ENCODE results near the gene DBI. TPM values are rescaled to one million over a fixed set of nuclear protein-coding genes. Genes with fewer than 3 reads are reported as not detected.

Gene DBI
- total RNA-seq, 3 donors from 2014 or later = 109 to 235 (median 221) TPM

DNA sequence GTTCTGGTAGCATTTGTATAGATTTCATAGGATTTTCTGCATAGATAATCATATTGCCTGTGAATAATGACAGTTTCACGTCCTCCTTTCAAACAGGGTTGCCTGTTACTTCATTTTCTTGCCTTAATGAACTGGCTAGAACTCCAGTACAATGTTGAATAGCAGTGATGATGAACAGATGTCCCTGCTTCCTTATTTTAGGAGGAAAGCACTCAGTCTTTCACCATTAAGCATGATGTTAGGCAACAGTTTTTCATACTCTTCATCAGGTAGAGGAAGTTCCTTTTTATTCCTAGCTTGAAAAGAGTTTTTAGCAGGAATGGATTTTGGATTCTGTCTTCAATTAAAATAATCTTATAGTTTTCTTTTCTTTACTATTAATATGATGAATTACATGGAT is 39.8 kb upstream of the DBI start:
- peaks cover 8% of the 10 kb centered on the region for H3K4me1 ChIP-seq (ENCODE audit: low read depth)
- no peak overlapping the region for H3K4me3 ChIP-seq
- no peak for ATAC-seq

DNA sequence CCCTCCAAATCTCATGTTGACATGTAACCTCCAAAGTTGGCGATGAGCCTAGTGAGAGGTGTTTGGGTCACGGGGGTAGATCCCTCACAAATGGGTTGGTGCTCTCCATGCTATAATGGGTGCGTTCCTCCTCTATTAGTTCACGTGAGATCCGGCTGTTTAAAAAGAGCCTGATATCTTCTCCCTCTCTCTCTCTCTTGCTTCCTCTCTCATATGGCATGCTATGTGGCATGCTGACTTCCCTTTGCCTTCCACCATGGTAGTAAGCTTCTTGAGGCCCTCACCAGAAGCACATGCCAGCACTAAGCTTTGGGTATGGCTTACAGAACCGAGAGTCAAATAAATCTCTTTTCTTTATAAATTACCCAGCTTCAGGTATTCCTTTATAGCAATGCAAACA is 39.3 kb upstream of the DBI start:
- TF ChIP-seq, protein P1, sequence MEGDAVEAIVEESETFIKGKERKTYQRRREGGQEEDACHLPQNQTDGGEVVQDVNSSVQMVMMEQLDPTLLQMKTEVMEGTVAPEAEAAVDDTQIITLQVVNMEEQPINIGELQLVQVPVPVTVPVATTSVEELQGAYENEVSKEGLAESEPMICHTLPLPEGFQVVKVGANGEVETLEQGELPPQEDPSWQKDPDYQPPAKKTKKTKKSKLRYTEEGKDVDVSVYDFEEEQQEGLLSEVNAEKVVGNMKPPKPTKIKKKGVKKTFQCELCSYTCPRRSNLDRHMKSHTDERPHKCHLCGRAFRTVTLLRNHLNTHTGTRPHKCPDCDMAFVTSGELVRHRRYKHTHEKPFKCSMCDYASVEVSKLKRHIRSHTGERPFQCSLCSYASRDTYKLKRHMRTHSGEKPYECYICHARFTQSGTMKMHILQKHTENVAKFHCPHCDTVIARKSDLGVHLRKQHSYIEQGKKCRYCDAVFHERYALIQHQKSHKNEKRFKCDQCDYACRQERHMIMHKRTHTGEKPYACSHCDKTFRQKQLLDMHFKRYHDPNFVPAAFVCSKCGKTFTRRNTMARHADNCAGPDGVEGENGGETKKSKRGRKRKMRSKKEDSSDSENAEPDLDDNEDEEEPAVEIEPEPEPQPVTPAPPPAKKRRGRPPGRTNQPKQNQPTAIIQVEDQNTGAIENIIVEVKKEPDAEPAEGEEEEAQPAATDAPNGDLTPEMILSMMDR (IDR thresholded peaks at IDR 0.05) = no peak
- ATAC-seq = no peak
- intact Hi-C loops (cut with DNase I, micrococcal nuclease) = no loop called here

More for the DNA sequence above, 39.8 kb upstream of the DBI start:
- DNase-seq = no peak
- H3K36me3 ChIP-seq (ENCODE audit: low read depth) = no peaks in the 10 kb centered on the region
- no peaks in the 10 kb centered on the region for H3K9me3 ChIP-seq
- TF ChIP-seq, protein P1 (IDR thresholded peaks at IDR 0.05) = no peak
- intact Hi-C loops (cut with DNase I, micrococcal nuclease) = no loop called here

DNA sequence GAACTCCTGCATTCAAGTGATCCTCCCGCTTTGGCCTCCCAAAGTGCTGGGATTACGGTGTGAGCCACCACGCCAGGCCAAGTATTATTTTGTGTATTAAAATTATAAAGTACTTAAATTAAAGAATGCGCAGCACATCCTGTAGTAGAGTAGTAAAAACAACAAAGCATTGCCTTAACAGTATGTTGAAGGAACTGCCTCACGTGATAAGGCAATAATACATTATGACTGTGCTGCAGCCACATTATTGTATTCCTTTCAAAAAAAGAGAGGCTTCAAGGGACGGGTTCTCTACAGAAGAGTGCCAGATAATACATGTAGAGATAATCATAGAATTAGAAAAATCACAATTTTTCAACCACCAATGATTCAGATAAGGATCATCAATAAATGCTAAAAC is 33.8 kb upstream of the DBI start:
- no peaks in the 10 kb centered on the region for H3K4me1 ChIP-seq (ENCODE audit: low read depth)
- ATAC-seq (peak; percentile 61), DNase-seq (no peak)
- intact Hi-C loops (cut with DNase I, micrococcal nuclease) = no loop called here
- H3K4me3 ChIP-seq = no peak overlapping the region
- TF ChIP-seq, protein P1 (IDR thresholded peaks at IDR 0.05) = no peak
- no peaks in the 10 kb centered on the region for H3K9me3 ChIP-seq
- H3K36me3 ChIP-seq (ENCODE audit: low read depth) = no peaks in the 10 kb centered on the region

More for the DNA sequence above, 39.3 kb upstream of the DBI start:
- peaks cover 8% of the 10 kb centered on the region for H3K4me1 ChIP-seq (ENCODE audit: low read depth)
- no peaks in the 10 kb centered on the region for H3K9me3 ChIP-seq
- DNase-seq = no peak
- no peaks in the 10 kb centered on the region for H3K36me3 ChIP-seq (ENCODE audit: low read depth)
- H3K4me3 ChIP-seq = no peak overlapping the region

DNA sequence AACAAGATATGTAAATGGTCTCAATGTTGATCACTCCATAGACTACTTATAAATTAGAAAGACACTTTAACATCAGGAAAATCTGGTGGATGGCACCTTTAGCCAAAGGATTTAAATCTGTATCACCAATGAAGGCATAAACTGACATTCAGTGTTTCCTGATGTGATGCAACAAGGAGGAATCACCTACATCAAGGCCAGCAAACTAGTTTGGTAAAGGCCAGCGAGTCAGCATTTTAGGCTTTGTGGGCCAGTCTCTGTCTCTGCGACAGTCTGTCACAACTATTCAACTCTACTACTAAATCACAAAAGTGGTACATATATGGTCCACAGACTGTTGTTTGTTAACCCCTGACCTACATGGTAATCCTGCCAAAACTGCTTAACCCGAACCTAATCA is 33.4 kb upstream of the DBI start:
- Histone ChIP-seq H3K36me3 (ENCODE audit: low read depth) (no peaks in the 10 kb centered on the region), H3K4me1 (ENCODE audit: low read depth) (no peaks in the 10 kb centered on the region), H3K4me3 (no peak overlapping the region), H3K9me3 (no peaks in the 10 kb centered on the region)
- DNase-seq (no peak), ATAC-seq (peak; percentile 24)
- intact Hi-C loops (cut with DNase I, micrococcal nuclease) = no loop called here
- TF ChIP-seq, protein P1 (IDR thresholded peaks at IDR 0.05) = no peak

DNA sequence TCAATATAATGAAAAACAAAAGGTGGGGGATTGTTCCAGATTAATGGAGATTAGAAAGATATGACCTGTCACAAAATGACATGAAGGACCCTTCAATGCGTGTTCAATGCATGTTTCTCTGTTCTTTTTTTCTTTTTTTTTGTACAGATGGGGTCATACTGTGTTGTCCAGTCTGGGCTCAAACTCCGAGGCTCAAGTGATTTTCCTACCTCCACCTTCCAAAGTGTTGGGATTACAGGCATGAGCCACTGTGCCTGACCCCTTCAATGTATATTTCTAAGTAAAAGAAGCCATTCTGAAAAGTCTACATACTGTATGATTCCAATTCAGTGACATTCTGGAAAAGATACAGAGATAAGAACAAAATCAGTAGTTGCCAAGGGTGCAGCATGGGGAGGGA is 32.9 kb upstream of the DBI start:
- no peak for DNase-seq

More for the DNA sequence above, 32.9 kb upstream of the DBI start:
- Histone ChIP-seq H3K4me1 (ENCODE audit: low read depth) (no peaks in the 10 kb centered on the region), H3K36me3 (ENCODE audit: low read depth) (no peaks in the 10 kb centered on the region), H3K9me3 (no peaks in the 10 kb centered on the region), H3K4me3 (no peak overlapping the region)
- TF ChIP-seq, protein P1 (IDR thresholded peaks at IDR 0.05) = no peak
- intact Hi-C loops (cut with DNase I, micrococcal nuclease) = no loop called here
- no peak for ATAC-seq

Data from mucosa of descending colon (tissue), 3 donors.